WERI-Rb-1 (cell line): ENCODE measurements around the gene RSBN1.
"Not testable (repeated sequence)": the region's sequence is repeated elsewhere in the genome, so short reads cannot be mapped to it uniquely, and the experiment has no call there.

ENCODE experiments used
- DNase-seq: peaks from one replicate; pipeline ENCODE4 v3.0.0-alpha.2; 2020
- H3K27ac ChIP-seq: fragments of 250-450 bp; sonication (Bioruptor Pico); 2 replicates; pipeline ENCODE4 v1.5.1; 2020; ENCODE audit warnings: mild to moderate bottlenecking, moderate library complexity
- H3K27me3 ChIP-seq: fragments of 250-450 bp; sonication (Bioruptor Pico); 2 replicates; pipeline ENCODE4 v1.5.1; 2021; ENCODE audit warnings: mild to moderate bottlenecking, low read depth, moderate library complexity; ENCODE audit not compliant: insufficient read depth, severe bottlenecking
- H3K36me3 ChIP-seq: fragments of 250-450 bp; sonication (Bioruptor Pico); 2 replicates; pipeline ENCODE4 v1.5.1; 2020; ENCODE audit warnings: mild to moderate bottlenecking, moderate library complexity
- H3K4me3 ChIP-seq: 2 replicates; pipeline ENCODE4 v1.5.1; 2011; ENCODE audit warnings: low read depth, mild to moderate bottlenecking, control low read depth, low read length
- H3K9me3 ChIP-seq: fragments of 250-450 bp; sonication (Bioruptor Pico); 2 replicates; pipeline ENCODE4 v1.5.1; 2021; ENCODE audit warnings: mild to moderate bottlenecking, moderate library complexity; ENCODE audit not compliant: severe bottlenecking
- TF ChIP-seq, protein P1 (sequence below): IDR thresholded peaks from 2 replicates; pipeline ENCODE4 v1.5.1; 2011; ENCODE audit warnings: low read depth, mild to moderate bottlenecking, control low read depth, inconsistent platforms, low read length

The RSBN1 gene

GRCh38 chr1:113858418-113858817 is 46.1 kb upstream of the RSBN1 start:
- Histone ChIP-seq H3K36me3 (no peaks in the 10 kb centered on the region), H3K27ac (no peak overlapping the region), H3K9me3 (no peaks in the 10 kb centered on the region), H3K27me3 (no peaks in the 10 kb centered on the region), H3K4me3 (no peak overlapping the region)
- no peak for DNase-seq
- TF ChIP-seq, protein P1, sequence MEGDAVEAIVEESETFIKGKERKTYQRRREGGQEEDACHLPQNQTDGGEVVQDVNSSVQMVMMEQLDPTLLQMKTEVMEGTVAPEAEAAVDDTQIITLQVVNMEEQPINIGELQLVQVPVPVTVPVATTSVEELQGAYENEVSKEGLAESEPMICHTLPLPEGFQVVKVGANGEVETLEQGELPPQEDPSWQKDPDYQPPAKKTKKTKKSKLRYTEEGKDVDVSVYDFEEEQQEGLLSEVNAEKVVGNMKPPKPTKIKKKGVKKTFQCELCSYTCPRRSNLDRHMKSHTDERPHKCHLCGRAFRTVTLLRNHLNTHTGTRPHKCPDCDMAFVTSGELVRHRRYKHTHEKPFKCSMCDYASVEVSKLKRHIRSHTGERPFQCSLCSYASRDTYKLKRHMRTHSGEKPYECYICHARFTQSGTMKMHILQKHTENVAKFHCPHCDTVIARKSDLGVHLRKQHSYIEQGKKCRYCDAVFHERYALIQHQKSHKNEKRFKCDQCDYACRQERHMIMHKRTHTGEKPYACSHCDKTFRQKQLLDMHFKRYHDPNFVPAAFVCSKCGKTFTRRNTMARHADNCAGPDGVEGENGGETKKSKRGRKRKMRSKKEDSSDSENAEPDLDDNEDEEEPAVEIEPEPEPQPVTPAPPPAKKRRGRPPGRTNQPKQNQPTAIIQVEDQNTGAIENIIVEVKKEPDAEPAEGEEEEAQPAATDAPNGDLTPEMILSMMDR = no peak

DNA sequence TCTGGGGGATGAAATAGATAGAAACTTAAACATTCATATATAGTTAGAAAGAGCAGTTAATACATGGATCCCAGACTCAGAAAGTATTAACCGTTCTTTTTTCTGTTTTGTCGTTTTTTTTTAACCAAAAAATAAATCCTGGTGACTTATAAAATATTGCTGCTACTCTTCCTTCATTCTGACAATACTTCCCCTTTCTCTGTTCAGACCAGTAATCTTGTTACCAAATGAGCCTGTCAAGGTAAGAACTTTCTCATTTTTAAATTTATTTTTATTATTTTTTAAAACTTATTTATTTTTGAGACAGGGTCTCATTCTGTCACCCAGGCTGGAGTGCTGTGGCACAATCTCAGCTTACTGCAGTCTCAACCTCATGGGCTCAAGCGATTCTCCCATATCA is 45.5 kb upstream of the RSBN1 start:
- no peak for DNase-seq
- Histone ChIP-seq H3K4me3 (no peak overlapping the region), H3K36me3 (no peaks in the 10 kb centered on the region), H3K27me3 (no peaks in the 10 kb centered on the region), H3K27ac (no peak overlapping the region), H3K9me3 (no peaks in the 10 kb centered on the region)
- TF ChIP-seq, protein P1 = no peak

DNA sequence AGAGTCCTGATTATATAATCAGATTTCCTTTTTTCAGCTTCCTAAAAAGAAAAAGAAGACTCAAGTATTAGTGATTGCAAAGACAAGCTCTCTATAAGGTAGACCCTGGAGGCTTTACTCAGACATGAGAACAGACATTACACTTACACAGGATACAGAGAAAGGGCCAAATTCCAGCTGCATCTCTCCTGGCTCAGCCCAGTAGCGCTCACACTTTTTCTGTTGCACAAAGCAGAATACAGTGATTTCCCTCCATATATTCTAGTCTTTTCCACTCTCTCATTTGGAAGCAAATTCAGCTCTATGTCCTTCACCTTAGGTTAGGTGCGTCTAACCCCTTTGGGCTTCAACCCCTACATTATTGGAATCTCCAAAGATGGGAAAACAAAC is 44.1 kb upstream of the RSBN1 start:
- H3K9me3 ChIP-seq = no peaks in the 10 kb centered on the region
- TF ChIP-seq, protein P1 = no peak
- H3K4me3 ChIP-seq = no peak overlapping the region
- H3K27me3 ChIP-seq = no peaks in the 10 kb centered on the region
- H3K36me3 ChIP-seq = no peaks in the 10 kb centered on the region
- no peak overlapping the region for H3K27ac ChIP-seq
- DNase-seq = no peak

DNA sequence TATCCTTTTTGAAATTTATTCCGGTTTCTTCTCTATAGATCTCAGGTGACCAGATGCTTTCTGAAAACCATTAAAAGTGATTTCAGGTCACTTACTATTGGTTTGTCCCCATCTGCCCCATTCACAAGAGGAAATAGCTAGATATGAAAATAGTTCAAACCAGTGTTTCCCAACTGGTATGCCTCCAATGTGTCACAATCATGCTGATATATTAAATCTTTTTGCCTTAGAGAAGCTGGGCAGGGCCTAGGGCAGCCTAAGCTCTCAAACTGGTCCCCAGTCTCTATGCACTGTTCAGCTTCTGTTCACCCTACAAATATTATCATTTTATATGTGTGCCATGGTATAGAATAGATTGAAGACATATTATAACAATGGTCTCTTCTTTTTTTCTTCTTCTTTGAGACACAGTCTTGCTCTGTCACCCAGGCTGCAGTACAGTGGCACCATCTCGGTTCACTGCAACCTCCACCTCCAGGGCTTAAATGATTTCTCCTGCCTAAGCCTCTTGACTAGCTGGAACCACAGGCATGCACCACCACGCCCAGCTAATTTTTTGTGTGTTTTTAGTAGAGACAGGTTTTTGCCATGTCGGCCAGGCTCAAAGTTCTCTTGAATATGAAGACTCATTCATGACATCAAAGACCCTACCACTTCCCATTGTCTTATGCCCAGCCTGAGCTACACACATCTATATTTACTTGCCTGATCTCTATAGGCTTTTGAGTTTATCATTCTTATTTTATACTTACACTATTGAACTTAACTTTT is 43.5 kb upstream of the RSBN1 start:
- no peak for DNase-seq
- Histone ChIP-seq H3K27ac (no peak overlapping the region), H3K36me3 (no peaks in the 10 kb centered on the region), H3K4me3 (no peak overlapping the region), H3K9me3 (no peaks in the 10 kb centered on the region), H3K27me3 (no peaks in the 10 kb centered on the region)
- TF ChIP-seq, protein P1 = no peak

DNA sequence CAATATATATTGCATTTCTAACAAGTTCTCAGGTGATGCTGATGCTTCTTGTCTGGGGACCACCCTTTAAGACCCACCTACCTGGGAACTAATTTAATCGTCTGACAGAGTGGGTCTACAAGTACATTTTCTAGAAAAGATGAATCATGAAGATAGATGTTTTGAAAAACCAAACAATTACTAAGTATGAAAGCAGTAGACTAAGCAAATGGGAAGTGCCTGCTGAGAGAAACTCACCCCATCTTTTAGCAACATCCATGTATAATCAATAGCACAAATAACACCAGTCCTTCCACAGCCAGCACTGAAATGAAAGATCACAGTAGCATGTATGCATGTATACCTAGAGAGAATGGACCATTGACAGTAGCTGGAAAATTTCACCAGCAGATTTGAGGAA is 42.0 kb upstream of the RSBN1 start:
- TF ChIP-seq, protein P1 = no peak
- no peak overlapping the region for H3K4me3 ChIP-seq
- no peak for DNase-seq
- H3K27ac ChIP-seq = no peak overlapping the region
- no peaks in the 10 kb centered on the region for H3K36me3 ChIP-seq
- no peaks in the 10 kb centered on the region for H3K27me3 ChIP-seq
- no peaks in the 10 kb centered on the region for H3K9me3 ChIP-seq

DNA sequence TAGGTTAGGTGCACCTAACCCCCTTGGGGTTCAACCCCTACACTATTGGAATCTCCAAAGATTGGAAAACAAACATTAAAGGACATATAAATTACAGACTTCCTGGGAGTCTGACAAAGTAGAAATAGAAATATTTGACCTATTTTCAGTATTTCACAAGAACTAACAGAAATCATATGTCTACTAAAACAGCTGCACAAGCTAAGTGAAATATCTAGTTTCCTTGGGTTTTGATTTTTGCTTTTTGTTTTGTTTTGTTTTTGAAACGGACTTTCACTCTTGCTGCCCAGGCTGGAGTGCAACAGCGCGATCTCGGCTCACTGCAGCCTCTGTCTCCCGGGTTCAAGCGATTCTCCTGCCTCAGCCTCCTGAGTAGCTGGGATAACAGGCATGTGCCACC is 40.4 kb upstream of the RSBN1 start:
- not testable (repeated sequence) for H3K4me3 ChIP-seq, H3K36me3 ChIP-seq, H3K9me3 ChIP-seq, H3K27ac ChIP-seq, DNase-seq, H3K27me3 ChIP-seq
